IMR-90 (cell line): ENCODE results near the gene HUNK. TPM values are rescaled to one million over a fixed set of nuclear protein-coding genes. Genes with fewer than 3 reads are reported as not detected.

Experiments used
- ATAC-seq: fragments of 200-7000 bp; cut with Tn5 transposase; 2 replicates; pipeline ENCODE4 v1.9.1; 2020; ENCODE audit warnings: low read depth, mild to moderate bottlenecking, moderate library complexity
- BruUV-seq: library from RNA; stranded (reverse); fragments of 400-500 nt; replicated peaks from 2 replicates; lab custom pipeline; 2021; lab: Mats Ljungman, UMichigan
- CTCF ChIA-PET: fragments of 300-600 bp; formaldehyde crosslinking; extraction: SDS; loops from one replicate; lab custom pipeline; 2021; ENCODE audit warnings: antibody characterized with exemption; lab: Yijun Ruan, JAX
- POLR2A ChIA-PET: fragments of 300-600 bp; sonication (Branson Sonifier 250); formaldehyde crosslinking; loops from one replicate; lab custom pipeline; 2022; ENCODE audit warnings: antibody characterized with exemption; ENCODE audit not compliant: unreplicated experiment; lab: Charles Lee
- DNase-seq: peaks from one replicate; pipeline ENCODE4 v3.0.0; 2013
- H2AFZ ChIP-seq: replicated peaks from 2 replicates; pipeline ENCODE3; 2013; ENCODE audit warnings: low read length, mild to moderate bottlenecking; ENCODE audit not compliant: poor library complexity
- H2AK5ac ChIP-seq: 2 replicates; pipeline ENCODE4 v1.6.1; 2013; ENCODE audit warnings: low read depth, low read length, inconsistent platforms
- H2AK9ac ChIP-seq: replicated peaks from 2 replicates; pipeline ENCODE3; 2013; ENCODE audit warnings: mild to moderate bottlenecking, low read depth, low read length, moderate library complexity; ENCODE audit not compliant: poor library complexity
- H2BK120ac ChIP-seq: 2 replicates; pipeline ENCODE4 v1.6.1; 2013; ENCODE audit warnings: low read depth, low read length, inconsistent platforms
- H2BK15ac ChIP-seq: 3 replicates; pipeline ENCODE4 v1.6.1; 2013; ENCODE audit warnings: low read depth, low read length, inconsistent platforms
- H2BK20ac ChIP-seq: 2 replicates; pipeline ENCODE4 v1.6.1; 2013; ENCODE audit warnings: low read depth, mild to moderate bottlenecking, inconsistent platforms, low read length, moderate library complexity
- H2BK5ac ChIP-seq: 2 replicates; pipeline ENCODE4 v1.6.1; 2013; ENCODE audit warnings: mild to moderate bottlenecking, low read depth, low read length, inconsistent platforms; ENCODE audit not compliant: poor library complexity, severe bottlenecking
- H3K14ac ChIP-seq: replicated peaks from 2 replicates; pipeline ENCODE4 v1.6.1; 2013; ENCODE audit warnings: low read depth, low read length, inconsistent platforms
- H3K18ac ChIP-seq: 2 replicates; pipeline ENCODE4 v1.6.1; 2013; ENCODE audit warnings: low read depth, low read length, control low read depth
- H3K23ac ChIP-seq: 2 replicates; pipeline ENCODE4 v1.6.1; 2013; ENCODE audit warnings: low read depth, low read length, inconsistent platforms
- H3K27ac ChIP-seq: 2 replicates; pipeline ENCODE4 v1.5.1; 2013; ENCODE audit warnings: mild to moderate bottlenecking, control low read depth, low read length; ENCODE audit not compliant: insufficient read depth
- H3K27me3 ChIP-seq: 2 replicates; pipeline ENCODE4 v1.6.1; 2013; ENCODE audit warnings: low read length; ENCODE audit not compliant: control insufficient read depth, insufficient read depth
- H3K36me3 ChIP-seq: 2 replicates; pipeline ENCODE4 v1.6.1; 2013; ENCODE audit warnings: low read length, mixed read lengths; ENCODE audit not compliant: control insufficient read depth, insufficient read depth
- H3K4ac ChIP-seq: 2 replicates; pipeline ENCODE4 v1.6.1; 2013; ENCODE audit warnings: low read depth, low read length, inconsistent platforms
- H3K4me1 ChIP-seq: 2 replicates; pipeline ENCODE4 v1.6.1; 2013; ENCODE audit warnings: low read length, mixed read lengths; ENCODE audit not compliant: control insufficient read depth, insufficient read depth
- H3K4me2 ChIP-seq: 2 replicates; pipeline ENCODE4 v1.6.1; 2013; ENCODE audit warnings: low read depth, mild to moderate bottlenecking, control low read depth, low read length, moderate library complexity
- H3K4me3 ChIP-seq: 2 replicates; pipeline ENCODE4 v1.5.1; 2013; ENCODE audit warnings: low read depth, mild to moderate bottlenecking, control low read depth, low read length, moderate library complexity; ENCODE audit not compliant: insufficient read depth
- H3K56ac ChIP-seq: 2 replicates; pipeline ENCODE4 v1.6.1; 2013; ENCODE audit warnings: low read length, inconsistent platforms; ENCODE audit not compliant: insufficient read depth; ENCODE audit errors: extremely low read depth
- H3K79me1 ChIP-seq, 2 experiments: 2 replicates each; pipeline ENCODE4 v1.6.1; 2013; ENCODE audit warnings: low read length in 2 of 2, inconsistent platforms in 1 of 2, low read depth in 1 of 2
- H3K9ac ChIP-seq: 2 replicates; pipeline ENCODE4 v1.6.1; 2013; ENCODE audit warnings: low read depth, low read length, control low read depth
- H3K9me1 ChIP-seq: 2 replicates; pipeline ENCODE4 v1.6.1; 2013; ENCODE audit warnings: low read length, inconsistent platforms; ENCODE audit not compliant: insufficient read depth
- H3K9me3 ChIP-seq: 2 replicates; pipeline ENCODE4 v1.6.1; 2013; ENCODE audit warnings: low read length; ENCODE audit not compliant: control insufficient read depth, insufficient read depth
- H4K20me1 ChIP-seq: 2 replicates; pipeline ENCODE4 v1.6.1; 2013; ENCODE audit warnings: low read length, inconsistent platforms; ENCODE audit not compliant: insufficient read depth
- H4K5ac ChIP-seq: 2 replicates; pipeline ENCODE4 v1.6.1; 2013; ENCODE audit warnings: mild to moderate bottlenecking, low read depth, low read length, control low read depth
- H4K8ac ChIP-seq, 2 experiments: 2 replicates each; pipeline ENCODE4 v1.6.1; 2013; ENCODE audit warnings: low read depth in 2 of 2, low read length in 2 of 2, control low read depth in 1 of 2, inconsistent platforms in 1 of 2
- H4K91ac ChIP-seq: 2 replicates; pipeline ENCODE4 v1.6.1; 2013; ENCODE audit warnings: low read depth, low read length, inconsistent platforms; ENCODE audit not compliant: insufficient read depth
- CHD1 ChIP-seq: IDR thresholded peaks from 2 replicates; pipeline ENCODE4 v1.6.1; 2012; ENCODE audit warnings: low read depth, low read length, improper control_type of control experiment
- FOS ChIP-seq: fragments of 150-350 bp; IDR thresholded peaks from 2 replicates; pipeline ENCODE4 v1.6.1; 2016; ENCODE audit warnings: low read depth, low read length
- MAFK ChIP-seq: IDR thresholded peaks from 2 replicates; pipeline ENCODE4 v1.6.1; 2012; ENCODE audit warnings: low read depth, low read length, improper control_type of control experiment
- POLR2A ChIP-seq: IDR thresholded peaks from 2 replicates; pipeline ENCODE4 v1.6.1; 2012; ENCODE audit warnings: mild to moderate bottlenecking, low read depth, low read length
- RAD21 ChIP-seq: IDR thresholded peaks from 2 replicates; pipeline ENCODE4 v1.6.1; 2012; ENCODE audit warnings: low read length, improper control_type of control experiment
- RCOR1 ChIP-seq: IDR thresholded peaks from 2 replicates; pipeline ENCODE4 v1.6.1; 2012; ENCODE audit warnings: mild to moderate bottlenecking, low read length, improper control_type of control experiment; ENCODE audit not compliant: insufficient replicate concordance
- SMC3 ChIP-seq: fragments of 150-350 bp; IDR thresholded peaks from 2 replicates; pipeline ENCODE4 v1.6.1; 2016; ENCODE audit warnings: low read depth, mild to moderate bottlenecking, antibody characterized with exemption, low read length, moderate library complexity
- USF2 ChIP-seq: fragments of 150-350 bp; IDR thresholded peaks from 2 replicates; pipeline ENCODE4 v1.6.1; 2017; ENCODE audit warnings: mild to moderate bottlenecking, antibody characterized with exemption, low read length, low read depth
- WGBS, 2 experiments: methylation state at CpG; one replicate each; pipeline versions ENCODE4 v1.1.5 to v1.1.7; 2013; ENCODE audit warnings: missing lambda C conversion rate in 2 of 2; ENCODE audit not compliant: insufficient read length in 1 of 2; ENCODE audit errors: extremely low coverage in 2 of 2; 5-methylcytosine and 5-hydroxymethylcytosine counted together
- dilution Hi-C: fragments of 300-500 bp; cut with HindIII; formaldehyde crosslinking; loops from one replicate; pipeline ENCODE4 v1.14.3; 2018; ENCODE audit warnings: low sequenced_read_pairs; ENCODE audit not compliant: unreplicated experiment
- in situ Hi-C: fragments of 300-500 bp; cut with MboI; formaldehyde crosslinking; loops from 3 replicates; pipeline ENCODE4 v1.14.3; 2019; ENCODE audit warnings: low sequenced_read_pairs, inconsistent platforms, mixed read lengths
- intact Hi-C: fragments of 100-400 bp; cut with micrococcal nuclease; formaldehyde crosslinking; loops from 2 replicates; pipeline ENCODE4 v1.10.0; 2022
- polyA plus RNA-seq, 3 experiments: library from polyadenylated mRNA; depleted of rRNA; stranded (reverse); fragments of >200 nt; gene quantifications; 2 replicates each; pipeline ENCODE4 v1.2.3, GENCODE V29; 2012; ENCODE audit warnings: low replicate concordance in 1 of 3
- total RNA-seq: library from RNA; depleted of rRNA; stranded (reverse); fragments of >200 nt; gene quantifications from 2 replicates; pipeline ENCODE4 v1.2.3, GENCODE V29; 2012

Gene HUNK
- total and polyA plus RNA-seq, 2 of the 4 experiments (the other 2 are of a cell fraction), result 1.0 to 2.0 TPM

GRCh38 chr21:32021319-32021994, 148.6 kb downstream of the HUNK start:
- Histone ChIP-seq H2BK15ac (no peak overlapping the region), H2BK120ac (no peak overlapping the region), H3K4ac (no peak overlapping the region), H2BK20ac (no peak overlapping the region), H3K18ac (no peak overlapping the region), H3K9me3 (no peaks in the 10 kb centered on the region), H3K56ac (no peak overlapping the region), H2BK5ac (no peak overlapping the region), H2AK9ac (no peak overlapping the region), H3K9me1 (no peaks in the 10 kb centered on the region), H3K14ac (no peak overlapping the region), H3K36me3 (no peaks in the 10 kb centered on the region), H3K4me3 (no peak overlapping the region), H3K23ac (no peak overlapping the region), H4K8ac (no peak overlapping the region), H3K9ac (no peak overlapping the region), H3K4me1 (no peaks in the 10 kb centered on the region), H3K79me1 (no peaks in the 10 kb centered on the region), H2AK5ac (no peak overlapping the region), H2AFZ (peak overlapping the region; percentile 26), H3K27ac (no peak overlapping the region), H3K4me2 (no peak overlapping the region), H4K91ac (no peak overlapping the region), H3K27me3 (peaks cover 14% of the 10 kb centered on the region), H4K20me1 (no peaks in the 10 kb centered on the region), H4K5ac (no peak overlapping the region)
- no peak for TF ChIP-seq USF2
- no peak for TF ChIP-seq FOS
- no peak for TF ChIP-seq MAFK
- no peak for TF ChIP-seq SMC3
- TF ChIP-seq RAD21, result no peak
- no peak for TF ChIP-seq RCOR1
- no peak for TF ChIP-seq POLR2A
- TF ChIP-seq CHD1, result no peak
- intact Hi-C loops, result no loop called here
- ChIA-PET POLR2A (no interaction called here), CTCF (no interaction called here)
- DNase-seq (no peak), ATAC-seq (no peak)
- in situ Hi-C loops, result no loop called here
- 40% methylated on average over 5 of the region's 12 CpGs; no CpG with 5 or more reads in 1 of the 2 experiments for WGBS, 2 experiments
- BruUV-seq, result no TSS peak
- dilution Hi-C loops, result no loop called here
